Caco-2 (cell line): ENCODE measurements around the gene ASTN2. TPM values are rescaled to one million over a fixed set of nuclear protein-coding genes. Genes with fewer than 3 reads are reported as not detected.

Experiments used
- BruUV-seq: library from RNA; stranded (reverse); fragments of 400-500 nt; replicated peaks from 2 replicates; lab custom pipeline; 2021; lab: Mats Ljungman, UMichigan
- CTCF ChIA-PET: fragments of 300-600 bp; sonication (Branson Sonifier 250); formaldehyde crosslinking; loops from one replicate; lab custom pipeline; 2022; ENCODE audit warnings: antibody characterized with exemption; lab: Charles Lee
- POLR2A ChIA-PET: fragments of 300-600 bp; sonication (Branson Sonifier 250); formaldehyde crosslinking; loops from one replicate; lab custom pipeline; 2022; ENCODE audit warnings: antibody characterized with exemption; lab: Charles Lee
- DNase-seq, 2 experiments: peaks; one replicate each; pipeline versions ENCODE4 v3.0.0 to v3.0.0-alpha.2; 2020 to 2022
- H3K27me3 ChIP-seq: replicated peaks from 2 replicates; pipeline ENCODE4 v1.6.0; 2011; ENCODE audit warnings: low read length; ENCODE audit not compliant: control insufficient read depth, insufficient read depth
- H3K36me3 ChIP-seq: 2 replicates; pipeline ENCODE4 v1.5.1; 2011; ENCODE audit warnings: low read length; ENCODE audit not compliant: control insufficient read depth, insufficient read depth
- H3K4me1 ChIP-seq: fragments of 250-450 bp; sonication (Bioruptor Pico); 2 replicates; pipeline ENCODE4 v1.5.1; 2020; ENCODE audit warnings: mild to moderate bottlenecking
- H3K4me3 ChIP-seq: 2 replicates; pipeline ENCODE4 v1.5.1; 2011; ENCODE audit warnings: low read depth, mild to moderate bottlenecking, control low read depth, low read length
- H3K9me3 ChIP-seq: fragments of 250-450 bp; sonication (Bioruptor Pico); 2 replicates; pipeline ENCODE4 v1.5.1; 2020; ENCODE audit warnings: mild to moderate bottlenecking, moderate library complexity
- H3K27ac Mint-ChIP-seq: one replicate; pipeline ENCODE4 v1.8.0; 2022; ENCODE audit warnings: mixed read lengths; ENCODE audit not compliant: unreplicated experiment
- H3K27me3 Mint-ChIP-seq: one replicate; pipeline ENCODE4 v1.8.0; 2022; ENCODE audit warnings: mixed read lengths; ENCODE audit not compliant: insufficient read depth, unreplicated experiment
- H3K36me3 Mint-ChIP-seq: one replicate; pipeline ENCODE4 v1.8.0; 2022; ENCODE audit warnings: mild to moderate bottlenecking, mixed read lengths; ENCODE audit not compliant: insufficient read depth, unreplicated experiment
- H3K4me1 Mint-ChIP-seq: one replicate; pipeline ENCODE4 v1.8.0; 2022; ENCODE audit warnings: low read depth, mixed read lengths; ENCODE audit not compliant: unreplicated experiment
- H3K4me3 Mint-ChIP-seq: one replicate; pipeline ENCODE4 v1.8.0; 2022; ENCODE audit warnings: mild to moderate bottlenecking, moderate library complexity, mixed read lengths; ENCODE audit not compliant: unreplicated experiment
- H3K9me3 Mint-ChIP-seq: one replicate; pipeline ENCODE4 v1.8.0; 2022; ENCODE audit warnings: mixed read lengths; ENCODE audit not compliant: unreplicated experiment
- intact Hi-C: fragments of 100-400 bp; cut with micrococcal nuclease; formaldehyde crosslinking; loops from one replicate; pipeline ENCODE4 v1.10.0; 2022; ENCODE audit not compliant: unreplicated experiment
- total RNA-seq: library from RNA; stranded (reverse); gene quantifications from 2 replicates; pipeline ENCODE4 v1.2.3, GENCODE V29; 2022
- TF ChIP-seq, protein P1 (sequence below), 2 experiments: fragments of 200-600 bp in 1 of 2; IDR thresholded peaks; 1 replicate in 1 of 2; 2 replicates in 1 of 2; pipeline versions ENCODE4 v1.5.1 to v1.8.0; 2011 to 2022; ENCODE audit warnings: antibody characterized with exemption in 1 of 2, control low read depth in 1 of 2, inconsistent platforms in 1 of 2, low read depth in 1 of 2, low read length in 1 of 2, mild to moderate bottlenecking in 1 of 2, moderate library complexity in 1 of 2; ENCODE audit not compliant: insufficient read depth in 1 of 2, severe bottlenecking in 1 of 2, unreplicated experiment in 1 of 2

ASTN2 gene
- total RNA-seq, 1 experiment from 2014 or later: 12.7 TPM

DNA sequence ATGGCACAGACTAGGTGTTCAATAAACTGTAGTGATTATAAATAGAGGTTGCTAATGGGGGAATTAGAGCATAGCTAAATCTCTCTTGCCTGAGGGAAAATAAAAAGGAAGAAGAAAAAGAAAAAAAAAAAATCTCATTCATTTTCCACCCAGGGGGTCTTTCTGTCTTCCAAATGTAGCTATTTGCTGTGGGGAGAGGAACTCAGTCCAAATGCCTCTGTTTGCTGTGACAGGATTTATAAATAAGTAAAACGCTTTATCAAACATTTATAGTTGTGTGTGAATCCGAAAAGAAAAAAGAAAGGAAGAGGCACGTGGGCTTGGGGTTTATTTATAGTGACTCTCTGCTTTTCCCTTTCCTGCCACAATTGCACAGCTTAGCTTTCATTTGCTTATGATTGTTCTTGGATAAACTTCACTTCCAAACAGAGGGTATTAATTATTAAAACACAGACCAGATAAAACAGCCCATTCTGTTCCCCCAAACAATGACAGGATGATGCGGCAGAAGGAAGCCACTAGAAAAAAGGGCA lies 245.7 kb downstream of the ASTN2 start:
- TF ChIP-seq, protein P1, sequence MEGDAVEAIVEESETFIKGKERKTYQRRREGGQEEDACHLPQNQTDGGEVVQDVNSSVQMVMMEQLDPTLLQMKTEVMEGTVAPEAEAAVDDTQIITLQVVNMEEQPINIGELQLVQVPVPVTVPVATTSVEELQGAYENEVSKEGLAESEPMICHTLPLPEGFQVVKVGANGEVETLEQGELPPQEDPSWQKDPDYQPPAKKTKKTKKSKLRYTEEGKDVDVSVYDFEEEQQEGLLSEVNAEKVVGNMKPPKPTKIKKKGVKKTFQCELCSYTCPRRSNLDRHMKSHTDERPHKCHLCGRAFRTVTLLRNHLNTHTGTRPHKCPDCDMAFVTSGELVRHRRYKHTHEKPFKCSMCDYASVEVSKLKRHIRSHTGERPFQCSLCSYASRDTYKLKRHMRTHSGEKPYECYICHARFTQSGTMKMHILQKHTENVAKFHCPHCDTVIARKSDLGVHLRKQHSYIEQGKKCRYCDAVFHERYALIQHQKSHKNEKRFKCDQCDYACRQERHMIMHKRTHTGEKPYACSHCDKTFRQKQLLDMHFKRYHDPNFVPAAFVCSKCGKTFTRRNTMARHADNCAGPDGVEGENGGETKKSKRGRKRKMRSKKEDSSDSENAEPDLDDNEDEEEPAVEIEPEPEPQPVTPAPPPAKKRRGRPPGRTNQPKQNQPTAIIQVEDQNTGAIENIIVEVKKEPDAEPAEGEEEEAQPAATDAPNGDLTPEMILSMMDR (IDR thresholded peaks at IDR 0.05; ENCODE audit: insufficient read depth in 1 of 2, low read depth in 1 of 2, low read length in 1 of 2, severe bottlenecking in 1 of 2, unreplicated experiment in 1 of 2): no peak
- no peaks in the 10 kb centered on the region for H3K9me3 Mint-ChIP-seq
- no peaks in the 10 kb centered on the region for H3K4me1 Mint-ChIP-seq
- H3K4me3 Mint-ChIP-seq: no peak overlapping the region
- ChIA-PET CTCF (no interaction called here), POLR2A (no interaction called here)
- Histone ChIP-seq H3K9me3 (no peaks in the 10 kb centered on the region), H3K27me3 (no peaks in the 10 kb centered on the region), H3K4me3 (no peak overlapping the region), H3K36me3 (no peaks in the 10 kb centered on the region), H3K4me1 (no peaks in the 10 kb centered on the region)
- no TSS peak for BruUV-seq
- no peak overlapping the region for H3K27ac Mint-ChIP-seq
- H3K27me3 Mint-ChIP-seq: peaks cover 10% of the 10 kb centered on the region
- intact Hi-C loops: no loop called here
- no peaks in the 10 kb centered on the region for H3K36me3 Mint-ChIP-seq
- DNase-seq: no peak

DNA sequence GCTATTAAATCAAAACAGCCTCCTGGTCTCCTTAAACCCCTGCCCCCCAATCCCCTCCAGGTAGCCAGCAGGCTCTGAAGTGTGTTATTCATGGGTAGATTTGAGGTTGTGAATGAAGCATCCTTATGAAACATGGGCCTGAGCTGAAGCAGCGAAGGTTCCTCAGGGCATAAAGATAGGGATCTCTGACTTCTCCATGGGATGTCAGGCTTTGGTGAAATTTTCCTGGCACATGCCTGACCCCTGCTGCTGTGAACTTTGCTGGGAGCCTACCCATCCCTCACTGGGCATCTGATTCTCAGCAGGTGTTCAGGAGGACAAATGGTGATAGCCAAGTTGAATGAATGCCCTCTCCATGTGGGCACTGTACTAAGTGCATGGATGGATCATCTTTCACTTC lies 250.3 kb downstream of the ASTN2 start:
- Histone ChIP-seq H3K36me3 (no peaks in the 10 kb centered on the region), H3K9me3 (no peaks in the 10 kb centered on the region), H3K27me3 (no peaks in the 10 kb centered on the region), H3K4me1 (no peaks in the 10 kb centered on the region), H3K4me3 (no peak overlapping the region)
- no peaks in the 10 kb centered on the region for H3K36me3 Mint-ChIP-seq
- TF ChIP-seq, protein P1 (IDR thresholded peaks at IDR 0.05; ENCODE audit: insufficient read depth in 1 of 2, low read depth in 1 of 2, low read length in 1 of 2, severe bottlenecking in 1 of 2, unreplicated experiment in 1 of 2): no peak
- no peak overlapping the region for H3K27ac Mint-ChIP-seq
- intact Hi-C loops: no loop called here
- BruUV-seq: no TSS peak
- no peak overlapping the region for H3K4me3 Mint-ChIP-seq
- DNase-seq: no peak
- H3K4me1 Mint-ChIP-seq: no peaks in the 10 kb centered on the region
- CTCF ChIA-PET: no interaction called here
- no peaks in the 10 kb centered on the region for H3K9me3 Mint-ChIP-seq
- H3K27me3 Mint-ChIP-seq: peaks cover 7% of the 10 kb centered on the region
- POLR2A ChIA-PET: no interaction called here

DNA sequence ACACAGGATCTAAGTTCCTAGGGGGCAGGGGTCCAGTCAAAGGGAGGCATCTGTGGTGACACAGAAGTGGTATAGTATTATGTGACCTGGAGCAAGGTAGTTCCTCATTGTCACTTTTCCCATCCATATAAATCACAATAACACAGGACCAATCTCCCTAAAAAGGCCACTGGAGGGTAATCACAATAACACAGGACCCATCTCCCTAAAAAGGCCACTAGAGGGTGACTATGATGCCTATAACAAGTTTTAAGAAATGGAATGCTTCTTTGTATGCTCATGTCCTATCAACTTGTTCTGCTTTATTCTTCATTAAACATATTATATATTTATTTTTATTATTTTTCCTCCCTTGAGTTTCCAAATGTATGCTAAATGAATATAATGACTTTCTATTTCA lies 254.6 kb downstream of the ASTN2 start:
- Histone ChIP-seq H3K27me3 (no peaks in the 10 kb centered on the region), H3K4me1 (no peaks in the 10 kb centered on the region), H3K4me3 (no peak overlapping the region), H3K9me3 (no peaks in the 10 kb centered on the region), H3K36me3 (no peaks in the 10 kb centered on the region)
- CTCF ChIA-PET: no interaction called here
- Mint-ChIP-seq H3K4me3 (no peak overlapping the region), H3K9me3 (no peaks in the 10 kb centered on the region), H3K36me3 (no peaks in the 10 kb centered on the region), H3K27me3 (no peaks in the 10 kb centered on the region), H3K27ac (no peak overlapping the region), H3K4me1 (no peaks in the 10 kb centered on the region)
- DNase-seq: no peak
- POLR2A ChIA-PET: no interaction called here
- intact Hi-C loops: loop anchor here (1.0 kb wide), 1 partner anchor 251 kb away; no protein-coding TSS in a partner anchor
- no TSS peak for BruUV-seq
- TF ChIP-seq, protein P1 (IDR thresholded peaks at IDR 0.05; ENCODE audit: insufficient read depth in 1 of 2, low read depth in 1 of 2, low read length in 1 of 2, severe bottlenecking in 1 of 2, unreplicated experiment in 1 of 2): peak; percentile 38 to 49
